ENCODE data around the gene LGALS7. TPM values are rescaled to one million over a fixed set of nuclear protein-coding genes. Genes with fewer than 3 reads are reported as not detected.
A peak's percentile ranks its signal among the peaks of the same experiment; 100 is the strongest.
"Not testable (repeated sequence)": the region's sequence is repeated elsewhere in the genome, so short reads cannot be mapped to it uniquely, and the experiment has no call there.

The LGALS7 gene
- total and polyA plus RNA-seq, 8 donors = 1.7 to 1,381 (median 2.0) TPM; not detected in 5

DNA sequence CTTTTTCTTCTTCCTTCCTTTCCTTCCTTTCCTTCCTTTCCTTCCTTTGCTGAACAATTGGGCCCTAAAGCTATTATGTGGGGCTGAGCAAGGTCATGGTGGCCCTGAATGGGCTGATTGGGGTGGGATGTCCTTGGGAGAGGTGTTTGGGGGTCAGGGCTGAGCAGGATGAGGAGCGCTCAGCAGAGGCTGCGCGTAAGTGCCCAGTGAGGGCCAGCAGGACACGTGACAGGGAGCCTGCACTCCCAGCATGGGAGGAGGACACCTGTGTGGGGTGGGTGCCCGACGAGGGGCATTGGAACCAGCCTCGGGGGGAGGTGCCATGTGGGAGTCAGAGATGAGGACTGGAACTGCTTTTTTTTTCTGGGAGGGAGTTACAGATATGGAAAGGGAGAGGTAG is 5.4 kb upstream of the LGALS7 start:
- H3K9me3 ChIP-seq = no peaks in the 10 kb centered on the region
- intact Hi-C loops (cut with DNase I; ENCODE audit: low total_unique reads) = no loop called here
- TF ChIP-seq, protein P1, sequence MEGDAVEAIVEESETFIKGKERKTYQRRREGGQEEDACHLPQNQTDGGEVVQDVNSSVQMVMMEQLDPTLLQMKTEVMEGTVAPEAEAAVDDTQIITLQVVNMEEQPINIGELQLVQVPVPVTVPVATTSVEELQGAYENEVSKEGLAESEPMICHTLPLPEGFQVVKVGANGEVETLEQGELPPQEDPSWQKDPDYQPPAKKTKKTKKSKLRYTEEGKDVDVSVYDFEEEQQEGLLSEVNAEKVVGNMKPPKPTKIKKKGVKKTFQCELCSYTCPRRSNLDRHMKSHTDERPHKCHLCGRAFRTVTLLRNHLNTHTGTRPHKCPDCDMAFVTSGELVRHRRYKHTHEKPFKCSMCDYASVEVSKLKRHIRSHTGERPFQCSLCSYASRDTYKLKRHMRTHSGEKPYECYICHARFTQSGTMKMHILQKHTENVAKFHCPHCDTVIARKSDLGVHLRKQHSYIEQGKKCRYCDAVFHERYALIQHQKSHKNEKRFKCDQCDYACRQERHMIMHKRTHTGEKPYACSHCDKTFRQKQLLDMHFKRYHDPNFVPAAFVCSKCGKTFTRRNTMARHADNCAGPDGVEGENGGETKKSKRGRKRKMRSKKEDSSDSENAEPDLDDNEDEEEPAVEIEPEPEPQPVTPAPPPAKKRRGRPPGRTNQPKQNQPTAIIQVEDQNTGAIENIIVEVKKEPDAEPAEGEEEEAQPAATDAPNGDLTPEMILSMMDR (IDR thresholded peaks at IDR 0.05) = no peak
- no peak for TF ChIP-seq EP300 (IDR thresholded peaks at IDR 0.05)
- TF ChIP-seq POLR2A (IDR thresholded peaks at IDR 0.05) = no peak
- no peak for TF ChIP-seq POLR2AphosphoS5 (IDR thresholded peaks at IDR 0.05)
- H3K4me3 ChIP-seq = no peak overlapping the region
- H3K4me1 ChIP-seq = no peaks in the 10 kb centered on the region
- 64 to 69% (median 65%) methylated on average over 7 of the region's 7 CpGs for WGBS, 5 donors
- H3K36me3 ChIP-seq = no peaks in the 10 kb centered on the region
- no peak overlapping the region for H3K27ac ChIP-seq
- DNase-seq = no peak
- peaks cover 0 to 23% (median 0%) of the 10 kb centered on the region in 3 donors for H3K27me3 ChIP-seq

DNA sequence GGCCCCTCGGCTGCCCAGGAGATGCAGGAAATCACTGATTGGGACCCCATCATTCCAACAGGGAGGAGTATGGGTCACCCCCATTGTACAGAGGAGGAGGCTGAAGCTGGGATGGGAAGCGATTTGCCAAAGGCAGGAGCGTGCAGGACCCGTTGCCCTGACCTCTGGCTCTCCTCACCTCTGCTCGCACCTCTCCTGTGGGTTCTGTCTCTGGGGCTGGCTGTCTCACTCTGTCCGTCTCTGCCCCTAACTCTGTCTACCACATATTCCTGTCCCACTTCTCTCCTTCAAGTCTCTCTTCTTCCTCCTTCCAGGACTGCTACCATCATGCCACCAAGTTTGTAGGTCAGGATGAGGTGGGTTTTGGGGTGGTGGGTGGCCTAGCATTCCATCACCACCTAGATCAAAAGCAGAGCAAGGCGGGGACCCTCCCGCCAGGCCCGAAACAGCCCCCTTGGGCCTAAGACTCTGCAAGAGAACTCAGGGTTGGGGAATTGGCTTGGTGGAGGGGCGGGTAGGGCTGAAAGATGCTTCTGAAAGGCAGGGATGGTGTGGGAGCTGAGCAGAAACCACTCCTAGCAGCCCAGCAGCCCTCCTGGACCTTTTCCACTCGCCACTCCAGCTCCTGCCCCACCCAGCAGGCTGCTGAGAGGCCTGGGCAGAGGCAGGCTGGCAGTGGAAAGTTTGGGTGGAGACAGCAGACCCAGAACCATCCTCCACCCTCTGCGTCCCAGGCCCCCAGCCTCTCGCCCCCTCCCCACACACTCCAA is 1.0 kb upstream of the LGALS7 start:
- TF ChIP-seq EP300 (IDR thresholded peaks at IDR 0.05) (no peak), POLR2AphosphoS5 (IDR thresholded peaks at IDR 0.05) (no peak), POLR2A (IDR thresholded peaks at IDR 0.05) (no peak)
- TF ChIP-seq, protein P1 (IDR thresholded peaks at IDR 0.05) = no peak
- peaks cover 0 to 8% (median 8%) of the 10 kb centered on the region in 4 donors for H3K4me1 ChIP-seq
- no peaks in the 10 kb centered on the region for H3K9me3 ChIP-seq
- WGBS, 5 donors = 61 to 83% (median 77%) methylated on average over 10 to 13 of the region's 13 CpGs
- peaks cover 0 to 6% (median 0%) of the 10 kb centered on the region in 3 donors for H3K27me3 ChIP-seq
- DNase-seq = no peak
- no peaks in the 10 kb centered on the region for H3K36me3 ChIP-seq
- H3K27ac ChIP-seq = no peak overlapping the region
- intact Hi-C loops (cut with DNase I; ENCODE audit: low total_unique reads) = no loop called here
- no peak overlapping the region for H3K4me3 ChIP-seq

DNA sequence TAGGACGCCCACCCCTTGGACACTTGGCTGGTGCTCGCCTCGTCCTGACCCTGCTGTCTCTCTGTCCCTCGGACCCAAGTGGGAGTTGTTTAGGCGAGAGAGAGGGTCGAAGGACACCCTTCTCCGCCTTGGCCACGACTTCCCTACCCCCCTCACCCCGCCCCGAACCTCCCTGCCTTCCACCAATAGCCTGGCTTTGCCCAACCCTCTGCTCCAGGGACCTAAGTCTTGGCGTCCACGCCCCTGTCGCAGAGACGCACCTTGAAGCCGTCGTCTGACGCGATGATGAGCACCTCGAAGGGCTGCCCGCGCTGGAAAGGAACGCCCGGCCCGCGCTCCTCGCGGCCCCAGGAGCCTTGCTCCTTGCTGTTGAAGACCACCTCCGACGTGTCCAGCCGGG is 1.7 kb downstream of the LGALS7 start:
- intact Hi-C loops (cut with DNase I; ENCODE audit: low total_unique reads); H3K27ac ChIP-seq; H3K36me3 ChIP-seq; DNase-seq; H3K4me3 ChIP-seq; H3K9me3 ChIP-seq; H3K27me3 ChIP-seq: not testable (repeated sequence)
- WGBS, 5 donors = 21 to 42% (median 28%) methylated on average over 3 to 5 of the region's 30 CpGs; no CpG with 5 or more reads in 2 of the 5 donors
- peaks cover 0 to 12% (median 8%) of the 10 kb centered on the region in 4 donors for H3K4me1 ChIP-seq

DNA sequence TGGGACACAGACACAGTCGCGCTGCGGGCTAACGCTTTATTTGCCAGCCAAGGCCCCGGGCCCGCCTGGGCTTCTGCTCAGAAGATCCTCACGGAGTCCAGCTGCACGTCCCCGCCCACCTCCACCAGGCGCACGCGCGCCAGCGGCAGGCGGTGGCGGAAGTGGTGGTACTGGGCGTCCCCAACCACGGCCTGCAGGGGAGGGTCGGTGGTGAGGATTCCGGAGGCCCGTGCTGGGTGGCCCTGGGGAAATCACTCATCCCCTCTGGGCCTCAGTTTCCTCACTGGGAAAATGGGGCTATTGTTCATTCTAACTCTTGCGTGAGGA is 2.4 kb downstream of the LGALS7 start:
- H3K27me3 ChIP-seq; H3K36me3 ChIP-seq; intact Hi-C loops (cut with DNase I; ENCODE audit: low total_unique reads); DNase-seq; H3K9me3 ChIP-seq; H3K4me3 ChIP-seq; H3K27ac ChIP-seq: not testable (repeated sequence)
- H3K4me1 ChIP-seq = peaks cover 0 to 12% (median 8%) of the 10 kb centered on the region in 4 donors
- WGBS, 5 donors = 7 to 33% (median 24%) methylated on average over 1 of the region's 22 CpGs; no CpG with 5 or more reads in 1 of the 5 donors

DNA sequence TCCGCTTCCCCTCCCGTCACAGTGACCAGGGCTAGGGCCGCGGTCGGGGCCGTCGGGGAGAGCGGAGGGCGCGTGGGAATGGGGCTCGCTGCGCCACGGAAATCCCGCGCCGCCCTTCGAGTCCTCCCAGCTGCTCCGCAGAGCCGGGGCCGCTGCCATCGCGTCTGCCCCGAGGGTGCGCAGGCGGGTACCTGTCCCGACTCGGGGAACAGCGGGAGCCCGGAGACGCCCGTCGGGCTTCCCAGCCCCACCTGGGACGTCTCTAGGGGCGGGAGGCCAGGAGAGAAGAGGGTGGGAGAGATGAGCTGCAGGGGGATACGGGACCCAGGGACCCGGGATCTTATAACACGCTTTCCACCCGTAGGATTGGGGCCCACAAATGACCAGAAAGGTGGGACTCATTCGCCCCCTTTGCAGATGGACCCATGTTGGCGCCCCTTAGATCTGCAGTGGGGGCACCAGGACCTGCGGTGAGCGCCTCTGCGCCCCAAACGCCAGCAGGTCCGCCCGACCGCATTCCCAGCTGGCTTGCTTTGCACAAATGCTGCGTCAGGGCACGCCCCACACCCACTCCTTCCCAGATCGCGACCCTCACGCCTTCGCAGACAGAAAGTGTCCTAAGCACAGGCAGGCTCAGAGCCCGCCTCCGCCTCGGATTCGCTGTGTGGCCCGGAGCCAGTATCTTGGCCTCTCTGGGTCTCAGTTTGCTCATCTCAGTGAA is 2.9 kb downstream of the LGALS7 start:
- intact Hi-C loops (cut with DNase I; ENCODE audit: low total_unique reads); H3K27me3 ChIP-seq; DNase-seq; H3K36me3 ChIP-seq; H3K9me3 ChIP-seq: not testable (repeated sequence)
- peak overlapping the region in 4 of 5 donors; percentile 59 to 74 (median 70) for H3K27ac ChIP-seq
- peak overlapping the region; percentile 28 to 38 (median 35) for H3K4me3 ChIP-seq
- peaks cover 0 to 12% (median 8%) of the 10 kb centered on the region in 4 donors for H3K4me1 ChIP-seq
- 0 to 19% (median 9%) methylated on average over 1 to 21 of the region's 58 CpGs; no CpG with 5 or more reads in 1 of the 5 donors for WGBS, 5 donors
